HepG2 (cell line): ENCODE results near the gene CLDND2. TPM values are rescaled to one million over a fixed set of nuclear protein-coding genes. Genes with fewer than 3 reads are reported as not detected.
A peak's percentile ranks its signal among the peaks of the same experiment; 100 is the strongest.

Experiments
- ARID5B ChIP-seq: IDR thresholded peaks from 2 replicates; pipeline ENCODE4 v1.4.0; 2020; ENCODE audit warnings: mild to moderate bottlenecking, missing genetic modification reagents
- ATF4 ChIP-seq, 2 experiments: fragments of 450-650 bp in 1 of 2; sonication (generic) in 1 of 2; formaldehyde crosslinking; IDR thresholded peaks; 2 replicates each; pipeline versions ENCODE4 v1.5.0 to v1.8.0; 2020 to 2022; ENCODE audit warnings: mild to moderate bottlenecking in 1 of 2, missing genetic modification reagents in 1 of 2
- FOXA1 ChIP-seq, 2 experiments: fragments of 450-650 bp in 1 of 2; sonication (generic) in 1 of 2; formaldehyde crosslinking in 1 of 2; IDR thresholded peaks; 2 replicates each; pipeline versions ENCODE4 v1.4.0 to v1.6.1; 2016 to 2020; ENCODE audit warnings: missing genetic modification reagents in 1 of 2
- FOXK1 ChIP-seq: sonication (generic); formaldehyde crosslinking; IDR thresholded peaks from 2 replicates; pipeline ENCODE4 v1.4.0; 2020; ENCODE audit warnings: low read depth, missing genetic modification reagents, borderline replicate concordance
- GATAD1 ChIP-seq: IDR thresholded peaks from 2 replicates; pipeline ENCODE4 v1.6.1; 2016; ENCODE audit warnings: missing genetic modification reagents, missing compliant biosample characterization
- GATAD2A ChIP-seq: IDR thresholded peaks from 2 replicates; pipeline ENCODE4 v1.6.1; 2016
- MAX ChIP-seq: IDR thresholded peaks from 2 replicates; pipeline ENCODE4 v1.6.1; 2012; ENCODE audit warnings: inconsistent platforms
- PHF21A ChIP-seq: sonication (generic); formaldehyde crosslinking; IDR thresholded peaks from 2 replicates; pipeline ENCODE4 v1.5.0; 2020; ENCODE audit warnings: mild to moderate bottlenecking, missing genetic modification reagents
- SOX5 ChIP-seq: IDR thresholded peaks from 2 replicates; pipeline ENCODE4 v1.6.1; 2016; ENCODE audit warnings: borderline replicate concordance
- TARDBP ChIP-seq: sonication (generic); formaldehyde crosslinking; IDR thresholded peaks from 2 replicates; pipeline ENCODE4 v1.8.0; 2022; ENCODE audit warnings: mild to moderate bottlenecking, missing genetic modification reagents
- TERF1 ChIP-seq: sonication (generic); formaldehyde crosslinking; IDR thresholded peaks from 2 replicates; pipeline ENCODE4 v1.8.0; 2022; ENCODE audit warnings: mild to moderate bottlenecking, missing genetic modification reagents, moderate library complexity
- ZBTB40 ChIP-seq, 2 experiments: fragments of 450-650 bp in 1 of 2; sonication (generic) in 1 of 2; formaldehyde crosslinking in 1 of 2; IDR thresholded peaks; 2 replicates each; pipeline versions ENCODE4 v1.6.1 to v1.8.0; 2016 to 2022; ENCODE audit warnings: antibody characterized with exemption in 1 of 2, mild to moderate bottlenecking in 1 of 2, missing genetic modification reagents in 1 of 2
- ZNF792 ChIP-seq: IDR thresholded peaks from 2 replicates; pipeline ENCODE4 v1.6.1; 2016
- polyA plus RNA-seq, 8 experiments: library from polyadenylated mRNA; depleted of rRNA in 3 of 8; stranded (reverse) in 7 of 8; unstranded in 1 of 8; fragments of >200 nt; fragmentation: Illumina TruSeq in 4 of 8; extraction: Trizol in 4 of 8; gene quantifications; 2 replicates each; pipeline versions ENCODE4 v1.2.1 to v1.2.3, GENCODE V29; 2011 to 2016; ENCODE audit warnings: low read depth in 4 of 8, missing spikeins in 1 of 8, mixed read lengths in 1 of 8; ENCODE audit not compliant: insufficient read depth in 1 of 8
- total RNA-seq, 5 experiments: library from RNA; depleted of rRNA; stranded (reverse); fragments of >200 nt; fragmentation: Illumina TruSeq; extraction: Trizol; gene quantifications; 2 replicates each; pipeline ENCODE4 v1.2.3, GENCODE V29; 2016; ENCODE audit warnings: low read depth in 1 of 5

The CLDND2 gene
- total and polyA plus RNA-seq, 2 of the 13 experiments (the other 11 are each of a cell fraction or from before 2014, with no cell fraction given), result 0.84 to 1.8 TPM

- TF ChIP-seq ZBTB40 (IDR thresholded peaks at IDR 0.05) (no peak), ZBTB40 (CRISPR knock-in tag; IDR thresholded peaks at IDR 0.05) (peak; percentile 37; the same call in 1 of the 2 replicates), MAX (0 out of 2 replicates have a peak, but pooled peaks have one; percentile 27), ATF4 (CRISPR knock-in tag; IDR thresholded peaks at IDR 0.05) (peak in 1 of 2 experiments; percentile 66; a peak in 1 of 4 replicates), TERF1 (CRISPR knock-in tag) (no peak), FOXA1 (IDR thresholded peaks at IDR 0.05) (no peak), FOXA1 (CRISPR knock-in tag; IDR thresholded peaks at IDR 0.05) (peak; percentile 49), TARDBP (peak; percentile 35; the same call in 1 of the 2 replicates), ARID5B (CRISPR knock-in tag) (peak; percentile 35; the same call in 1 of the 2 replicates), FOXK1 (CRISPR knock-in tag) (no peak), GATAD2A (CRISPR knock-in tag) (peak; percentile 52), SOX5 (CRISPR knock-in tag) (peak; percentile 63; the same call in 1 of the 2 replicates), PHF21A (CRISPR knock-in tag) (0 out of 2 replicates have a peak, but pooled peaks have one; percentile 43), ZNF792 (CRISPR knock-in tag) (0 out of 2 replicates have a peak, but pooled peaks have one; percentile 40), GATAD1 (CRISPR knock-in tag) (0 out of 2 replicates have a peak, but pooled peaks have one; percentile 23)
These were observed 19.2 kb upstream of the CLDND2 start, which contains the start of gene LIM2 (continued) for GRCh38 chr19:51387924-51388389.
